Measurements from ENCODE around the gene DTYMK.
A peak's percentile ranks its signal among the peaks of the same experiment; 100 is the strongest.

DTYMK gene

DNA sequence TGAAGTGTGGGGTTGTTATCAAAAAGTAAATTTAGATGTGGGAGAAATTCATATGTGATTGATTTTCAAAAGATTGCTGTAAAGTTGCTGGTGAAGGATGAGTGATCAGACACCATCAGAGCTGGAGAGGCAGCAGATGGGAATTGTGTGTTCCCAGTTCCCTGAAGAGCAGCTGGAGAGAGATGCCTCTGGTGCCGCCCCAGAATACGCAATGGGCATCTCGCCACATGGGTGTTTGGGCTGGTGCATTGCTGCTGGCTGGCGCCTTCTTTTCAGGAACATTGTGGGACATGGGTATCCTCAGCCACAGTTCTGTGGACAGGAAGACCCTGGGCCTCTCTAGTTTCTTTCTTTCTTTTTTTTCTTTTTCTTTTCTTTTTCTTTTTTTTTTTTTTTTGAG, 37.2 kb downstream of the DTYMK start:
- no peak for DNase-seq (ENCODE audit: low read depth, low spot score)

- DNase-seq (ENCODE audit: low read depth, low spot score) = no peak
Observed at GRCh38 chr2:241648453-241648852, 38.2 kb downstream of the DTYMK start.

DNA sequence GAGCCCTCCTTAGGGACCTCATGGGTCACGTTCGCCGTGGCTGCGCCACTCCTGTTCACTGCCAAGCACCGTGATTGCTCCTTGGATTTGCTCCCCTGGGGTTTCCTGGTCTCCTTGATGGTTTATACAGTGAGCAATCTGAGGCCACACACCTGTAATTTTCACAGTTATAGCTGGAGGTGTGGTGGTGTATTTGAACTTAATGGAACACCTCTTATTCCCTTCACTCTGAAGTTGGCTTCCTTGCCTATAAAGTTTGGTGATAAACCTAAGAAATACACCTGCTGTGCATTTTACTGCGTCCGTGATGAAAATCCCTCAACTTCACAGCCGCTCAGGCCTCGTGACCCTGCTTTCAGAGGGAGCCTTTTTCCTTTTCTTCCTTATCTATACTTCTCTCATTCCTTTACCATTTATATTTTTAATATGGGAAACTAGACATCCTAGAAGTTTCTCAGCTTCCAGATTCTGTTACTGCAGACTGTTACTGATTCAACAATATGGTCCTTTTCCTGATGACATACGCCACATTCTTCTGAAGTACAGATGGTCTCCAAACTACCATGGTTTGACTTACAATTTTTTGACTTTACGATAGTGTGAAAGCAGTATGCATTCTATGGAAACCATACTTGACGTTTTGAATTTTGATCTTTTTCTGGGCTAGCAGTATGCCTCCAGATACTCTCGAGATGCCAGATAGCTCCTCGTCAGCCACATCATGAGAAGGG, 40.5 kb downstream of the DTYMK start:
- DNase-seq (ENCODE audit: low read depth, low spot score) = no peak

DNA sequence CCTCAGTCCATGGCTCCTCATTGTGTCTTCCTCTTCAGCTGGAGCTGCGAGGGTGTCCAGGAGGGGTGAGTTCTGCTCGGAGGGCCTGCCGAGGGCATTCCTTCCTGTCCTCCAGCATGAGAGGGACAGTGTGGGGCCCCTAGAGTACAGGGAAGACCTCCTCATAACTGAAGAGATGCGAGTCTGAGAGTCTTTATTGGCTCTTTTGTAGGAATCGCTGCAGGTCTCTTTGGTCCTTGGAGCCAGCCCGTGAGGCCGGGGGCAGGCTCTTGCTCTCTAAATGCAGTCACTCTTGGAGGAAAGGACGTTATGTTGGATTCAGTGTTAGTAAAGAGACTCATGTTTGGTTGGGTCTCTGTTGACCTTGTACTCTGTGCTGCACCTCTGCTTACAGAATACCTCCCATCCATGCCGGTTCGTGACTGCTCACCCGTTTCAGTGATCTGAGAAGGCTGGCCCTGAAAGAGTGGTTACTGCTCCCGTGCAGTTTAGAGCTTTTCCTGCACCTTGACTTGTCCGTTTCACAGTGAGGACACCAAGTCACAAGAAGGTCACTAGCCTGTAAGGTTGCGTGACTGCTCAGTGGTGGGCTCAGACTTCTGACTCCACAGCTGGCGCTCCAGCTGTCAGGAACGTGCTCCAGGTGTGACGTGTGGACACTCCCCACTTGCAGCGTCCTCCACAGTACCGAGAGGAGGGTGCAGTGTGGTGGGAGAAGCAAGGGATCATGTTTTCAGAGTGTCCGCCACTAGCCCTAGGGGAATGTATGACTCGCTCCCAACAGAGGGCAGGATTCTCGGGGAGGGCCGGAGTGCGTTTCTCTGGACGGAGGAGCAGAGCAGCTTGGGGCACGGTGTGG, 41.3 kb downstream of the DTYMK start:
- no peak for DNase-seq (ENCODE audit: low read depth, low spot score)

DNA sequence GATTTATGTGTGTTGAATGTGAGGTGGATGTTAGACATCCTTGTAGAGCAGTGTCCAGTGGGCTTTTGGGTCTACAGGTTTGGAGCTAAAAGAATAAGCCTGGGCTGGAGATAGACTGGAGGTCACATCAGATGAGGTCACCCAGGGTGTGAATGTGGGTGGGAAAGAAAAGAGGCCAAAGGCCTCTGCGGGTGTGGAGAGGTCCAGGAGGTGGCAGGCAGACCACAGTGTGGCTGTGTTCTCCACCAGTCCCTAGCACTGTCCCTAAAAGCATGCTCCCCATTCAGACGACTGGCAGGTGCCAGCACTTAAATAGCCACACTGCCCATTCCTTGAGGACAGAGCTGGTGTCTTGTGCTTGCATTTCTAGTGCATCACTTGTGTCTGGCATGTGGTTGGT, 45.0 kb downstream of the DTYMK start:
- no peak for DNase-seq (ENCODE audit: low read depth, low spot score)

DNA sequence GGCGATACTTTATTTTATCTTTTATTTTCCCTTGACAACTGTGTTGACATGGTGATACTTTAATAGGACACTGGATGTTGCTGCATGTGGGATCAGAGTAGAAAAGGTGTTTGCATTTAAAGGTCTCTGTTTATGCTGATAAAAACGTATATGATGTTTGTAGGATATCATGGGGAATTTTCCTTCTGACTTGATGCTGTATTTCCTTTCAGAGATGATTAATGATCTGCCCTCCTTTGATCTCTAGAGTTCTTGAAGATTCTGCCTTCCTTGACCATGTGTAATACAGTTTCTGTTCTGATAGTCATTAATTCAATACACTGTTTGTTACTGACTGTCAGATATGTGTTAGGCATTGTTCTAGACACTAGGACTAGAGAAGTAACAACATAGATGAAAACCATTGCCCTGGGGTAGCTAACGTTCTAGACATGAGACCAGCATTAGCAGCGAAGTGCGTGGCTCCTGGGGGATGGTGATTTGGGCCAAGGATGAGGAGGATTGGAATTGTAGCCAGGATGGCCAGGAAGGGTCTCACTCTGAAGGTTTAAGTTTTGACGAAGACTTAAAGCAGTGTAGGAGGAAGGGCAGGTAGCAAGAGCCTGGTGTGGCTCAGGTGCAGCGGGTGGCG, 46.3 kb downstream of the DTYMK start:
- no peak for DNase-seq (ENCODE audit: low read depth, low spot score)

GRCh38 chr2:241639385-241639784, 47.2 kb downstream of the DTYMK start:
- DNase-seq (ENCODE audit: low read depth, low spot score) = no peak

- DNase-seq (ENCODE audit: low read depth, low spot score) = no peak
Observed at GRCh38 chr2:241638940-241639339, 47.7 kb downstream of the DTYMK start.

DNA sequence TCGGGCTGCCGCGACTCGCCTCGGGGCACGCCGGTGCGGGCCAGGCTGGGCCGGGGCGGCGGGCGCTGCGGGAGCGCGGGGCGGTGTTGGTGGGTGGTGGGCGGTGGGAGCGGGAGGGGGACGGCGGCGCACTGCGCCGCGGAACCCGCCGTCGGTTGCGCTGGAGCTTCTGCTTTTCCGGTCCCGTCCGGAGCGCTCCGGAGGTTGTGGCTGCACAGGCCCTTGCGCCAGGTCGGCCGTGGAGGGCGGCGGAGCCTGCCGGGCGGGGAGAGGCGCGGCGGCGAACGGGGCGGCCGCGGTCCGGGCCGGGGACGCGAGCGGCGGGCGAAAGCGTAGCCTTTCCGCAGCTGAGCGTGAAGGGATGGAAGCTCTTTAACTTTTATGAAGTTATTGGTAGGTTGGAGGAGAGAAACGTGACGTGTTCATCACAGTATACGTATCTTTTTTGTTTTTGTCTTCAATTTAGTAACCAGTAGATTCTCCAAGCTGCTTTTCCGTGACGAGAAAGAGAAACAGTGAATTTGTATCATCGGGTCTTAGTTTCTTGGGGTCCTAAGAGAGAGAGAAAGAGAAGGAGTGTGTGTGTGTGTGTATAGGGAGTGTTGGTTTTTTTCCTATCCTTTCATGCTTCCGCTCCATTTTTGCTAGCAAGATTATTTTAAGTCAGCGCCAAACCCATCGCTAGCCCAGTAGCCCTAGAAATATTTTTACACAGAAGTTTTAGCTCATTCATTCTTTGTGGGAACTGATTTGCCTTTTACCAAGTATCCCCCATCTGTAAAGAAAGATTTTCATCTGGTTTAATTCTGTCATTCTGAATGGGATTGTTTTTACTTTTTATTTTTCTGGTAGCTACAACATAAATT, 48.6 kb downstream of the DTYMK start:
- no peak for DNase-seq (ENCODE audit: low read depth, low spot score)

- DNase-seq (ENCODE audit: low read depth, low spot score) = peak; percentile 28
Observed at GRCh38 chr2:241637018-241637794, 49.4 kb downstream of the DTYMK start, which contains the start of the genes ATG4B and THAP4. Gene ATG4B, plus strand, starts transcription at chr2:241637693. Its CDS starts 22 bp downstream, at chr2:241637715. Gene THAP4, minus strand, starts transcription at chr2:241637158. Its CDS starts 141 bp downstream, at chr2:241637017.

- DNase-seq (ENCODE audit: low read depth, low spot score) = no peak
Observed at GRCh38 chr2:241636182-241637017, 50.2 kb downstream of the DTYMK start.

DNA sequence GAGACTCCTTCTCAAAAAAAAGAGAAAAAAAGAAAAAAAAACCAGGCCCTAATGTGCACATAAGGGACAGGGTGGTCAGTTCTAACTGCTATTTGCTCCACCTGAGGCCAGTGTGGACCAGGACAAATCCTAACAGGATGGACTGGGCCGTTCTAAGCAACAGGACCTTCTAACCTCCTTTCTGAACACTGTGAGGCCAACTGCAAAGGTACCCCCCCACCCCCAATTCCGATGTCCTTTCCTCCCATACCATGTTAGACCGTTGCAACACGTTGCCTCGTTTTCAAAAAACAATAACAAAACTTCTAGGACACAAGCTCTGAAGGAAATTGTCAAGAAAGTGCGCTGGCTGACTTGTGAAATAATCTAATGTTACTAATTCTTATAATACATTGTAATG, 50.9 kb downstream of the DTYMK start:
- DNase-seq (ENCODE audit: low read depth, low spot score) = no peak

GRCh38 chr2:241633561-241633960, 53.1 kb downstream of the DTYMK start:
- no peak for DNase-seq (ENCODE audit: low read depth, low spot score)

- no peak for DNase-seq (ENCODE audit: low read depth, low spot score)
Observed at GRCh38 chr2:241632478-241633325, 53.9 kb downstream of the DTYMK start.

DNA sequence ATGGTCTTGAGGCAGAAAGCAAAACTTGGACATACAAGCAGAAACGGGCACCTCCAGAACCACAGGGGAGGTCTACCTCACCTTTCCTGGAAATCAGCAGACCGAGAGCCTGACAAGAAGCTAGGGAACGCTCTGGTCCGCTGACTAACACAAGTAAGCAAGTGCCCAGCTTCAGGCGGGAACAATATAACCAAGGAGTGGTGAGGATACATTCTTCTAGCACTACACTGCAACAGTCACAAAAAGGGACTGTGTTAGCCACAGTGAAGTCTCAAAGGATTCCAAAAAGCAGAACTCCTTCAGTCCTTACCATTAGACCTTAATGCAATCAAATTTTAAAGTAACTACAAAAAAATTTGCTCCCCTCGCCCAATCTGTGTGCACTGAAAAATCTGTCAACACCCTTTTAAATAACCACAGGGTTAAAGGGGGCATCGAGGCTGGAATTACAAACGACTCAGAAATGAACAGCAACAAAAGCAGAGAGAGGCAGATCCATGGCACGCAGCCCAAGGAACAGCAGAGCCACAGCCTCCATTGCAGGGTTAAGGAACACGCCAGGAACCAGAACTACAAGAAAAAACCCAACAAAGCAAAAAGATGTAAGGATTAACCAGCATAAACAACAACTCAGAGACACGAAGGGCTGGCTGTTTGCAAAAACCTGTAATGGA, 56.7 kb downstream of the DTYMK start:
- no peak for DNase-seq (ENCODE audit: low read depth, low spot score)

- no peak for DNase-seq (ENCODE audit: low read depth, low spot score)
Observed at GRCh38 chr2:241627675-241628074, 58.9 kb downstream of the DTYMK start.

Data from iPS DF 19.7 (cell line).